Stimulated activated CD8-positive, alpha-beta memory T cell treated with anti-CD3 and anti-CD28 coated beads, Interleukin-7, amount 100 ng/mL, for 1 hour (primary cell): ENCODE measurements around the gene PIGC.
"Not testable (repeated sequence)": the region's sequence is repeated elsewhere in the genome, so short reads cannot be mapped to it uniquely, and the experiment has no call there.

Experiments
- DNase-seq, 2 donors: peaks; one replicate each; pipeline ENCODE4 v3.0.0-alpha.2; 2020; ENCODE audit warnings: low read depth in 2 of 2

The PIGC gene

DNA sequence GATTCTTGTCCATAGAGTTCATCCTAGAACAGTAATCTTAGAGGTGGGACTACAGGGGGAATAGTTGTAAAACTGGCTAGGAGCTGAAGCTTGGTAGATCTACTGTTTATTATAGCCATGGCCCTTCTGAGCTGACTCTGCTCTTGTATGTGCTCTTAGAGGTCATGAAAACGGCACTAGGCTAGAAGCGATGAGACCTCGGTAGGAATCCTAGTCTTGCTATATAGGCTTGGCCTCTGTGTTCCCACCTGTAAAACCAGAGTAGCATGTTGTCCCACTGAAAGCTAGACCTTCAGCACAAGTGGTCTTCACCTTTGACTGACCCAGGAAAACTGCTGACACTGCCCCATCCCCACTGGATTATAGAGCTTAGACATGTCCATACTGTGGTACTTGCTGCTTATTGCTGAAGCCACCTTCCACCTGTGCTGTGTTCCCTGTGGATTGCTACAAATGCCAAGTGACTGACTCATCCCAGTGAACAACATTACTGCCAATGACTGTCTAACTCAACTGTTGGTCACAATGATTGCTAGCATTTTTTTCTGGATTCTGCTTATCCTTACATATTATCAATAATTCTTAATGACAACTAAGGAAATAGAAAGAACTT is 23.0 kb upstream of the PIGC start:
- DNase-seq: no peak

DNA sequence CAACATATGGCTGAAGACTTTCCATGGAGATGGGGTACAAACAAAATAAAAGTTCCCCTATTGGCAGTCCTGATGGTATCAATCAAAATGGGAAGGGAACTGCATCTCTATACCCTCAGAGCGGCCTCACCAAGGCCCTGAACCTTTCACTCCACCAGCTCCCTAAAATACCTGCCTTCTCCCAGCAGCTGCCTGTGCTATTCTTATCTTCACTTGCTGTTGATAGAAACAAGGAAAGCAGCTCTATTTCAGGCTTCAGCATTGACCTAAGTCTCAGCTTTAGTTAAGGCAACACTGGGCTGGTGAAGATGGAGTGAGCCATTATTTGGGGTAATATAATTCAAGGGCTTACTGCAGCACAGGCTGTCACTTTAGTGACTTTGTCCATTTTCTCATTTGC is 21.7 kb upstream of the PIGC start:
- no peak for DNase-seq

DNA sequence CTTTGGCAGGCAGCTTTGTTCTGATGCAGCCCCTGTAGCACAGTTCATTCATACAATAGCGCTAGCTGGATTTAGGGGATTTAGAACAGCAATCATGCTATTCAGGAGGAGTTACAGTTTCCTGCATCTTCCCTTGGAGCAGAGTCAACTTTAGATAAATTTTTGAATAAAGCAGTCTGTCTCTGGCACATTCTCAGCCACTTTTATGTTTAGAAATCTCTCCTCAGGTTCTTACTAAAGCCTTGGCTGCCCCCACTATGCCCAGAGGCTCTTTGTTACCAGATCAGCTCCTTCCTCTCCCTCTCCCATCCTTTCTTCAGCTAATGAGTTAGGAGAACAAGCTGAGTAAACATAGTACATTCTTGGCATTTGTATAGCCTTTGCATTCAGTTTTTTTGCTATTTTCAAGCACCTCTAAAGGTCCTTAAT is 17.0 kb upstream of the PIGC start:
- no peak for DNase-seq

DNA sequence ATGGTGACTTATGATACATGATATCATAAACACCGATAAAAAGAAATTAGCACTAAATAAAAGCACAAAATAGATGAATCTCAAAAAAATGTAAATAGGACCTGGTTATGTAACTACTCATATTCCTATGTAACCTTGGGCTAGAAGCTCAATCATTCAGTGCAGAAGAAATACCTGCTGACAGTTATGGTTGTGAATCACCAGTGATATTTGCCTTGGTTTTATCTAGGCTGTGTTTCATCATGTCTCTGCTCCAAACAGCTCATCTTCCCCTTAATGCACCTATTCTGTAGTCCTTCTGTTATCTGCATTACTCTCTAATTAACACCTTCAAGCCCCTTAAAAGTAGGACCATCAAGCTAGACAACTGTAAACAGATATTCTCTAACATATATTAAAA is 16.3 kb upstream of the PIGC start:
- no peak for DNase-seq

DNA sequence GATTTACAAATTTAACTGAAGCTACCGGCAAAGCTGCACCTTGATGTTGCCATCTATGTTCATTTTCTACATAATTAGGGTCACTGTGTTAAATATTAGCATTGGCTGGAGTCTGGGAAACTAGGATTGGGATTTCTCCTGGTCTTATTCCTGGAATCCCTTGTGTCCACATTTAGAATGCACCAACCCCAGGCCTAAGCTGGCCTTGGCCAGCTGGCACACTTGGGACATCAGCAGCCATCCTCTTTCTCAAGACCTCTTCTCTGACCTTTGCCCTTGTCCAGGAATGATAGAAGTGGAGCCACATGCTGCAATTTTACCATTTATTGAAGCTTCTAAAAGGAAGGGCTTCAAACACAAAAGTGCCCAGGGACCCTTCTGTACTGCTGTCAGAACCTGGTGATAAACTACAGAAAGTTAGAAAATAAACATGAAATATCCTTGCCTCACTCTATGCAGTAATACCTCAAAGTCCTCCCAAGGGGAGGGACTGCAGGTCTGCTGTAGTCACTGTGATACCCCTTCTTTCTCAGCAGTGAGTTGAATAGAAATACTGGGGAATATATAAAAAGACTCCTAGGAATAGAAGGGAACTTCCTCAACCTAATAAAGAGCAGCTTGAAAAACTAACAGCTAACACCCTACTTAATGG is 13.7 kb upstream of the PIGC start:
- no peak for DNase-seq

DNA sequence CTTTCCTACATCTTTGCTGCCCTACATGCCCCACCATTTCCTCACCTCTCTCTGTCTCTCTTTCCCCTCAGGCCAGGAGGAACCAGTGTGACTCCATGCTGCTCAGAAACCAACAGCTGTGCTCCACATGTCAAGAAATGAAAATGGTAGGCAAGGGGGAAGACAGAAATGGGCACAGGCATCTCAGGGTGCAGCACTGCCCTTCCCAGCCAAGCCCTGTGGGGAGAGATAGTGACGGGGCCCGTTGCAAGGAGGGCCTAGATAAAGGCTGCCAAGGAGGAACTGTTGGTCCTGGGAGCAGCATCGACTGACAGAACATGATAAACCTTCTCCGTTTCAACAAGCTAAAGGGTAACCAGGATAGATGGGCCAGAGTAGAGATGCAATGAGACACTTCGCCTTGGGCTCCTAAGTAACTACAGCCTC is 12.5 kb upstream of the PIGC start:
- no peak for DNase-seq

DNA sequence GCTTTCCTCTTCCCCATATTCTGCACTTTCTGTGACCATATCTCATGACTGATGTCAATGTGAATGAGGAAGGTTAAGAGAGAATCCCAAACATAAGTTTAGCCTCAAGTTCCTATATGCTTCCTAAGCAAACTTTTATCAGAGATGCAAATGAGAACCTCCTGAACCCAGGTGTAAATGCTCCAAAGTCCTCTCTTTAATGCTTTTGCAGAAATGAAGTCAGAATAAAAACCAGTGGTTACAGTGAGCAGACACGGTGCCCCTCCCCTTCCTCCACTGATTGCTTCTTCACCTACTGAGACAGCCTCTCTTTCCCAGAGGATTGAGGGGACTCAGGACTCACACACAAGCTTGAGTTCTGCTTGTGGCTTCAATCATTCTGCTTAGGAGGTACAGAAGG is 11.6 kb upstream of the PIGC start:
- no peak for DNase-seq

DNA sequence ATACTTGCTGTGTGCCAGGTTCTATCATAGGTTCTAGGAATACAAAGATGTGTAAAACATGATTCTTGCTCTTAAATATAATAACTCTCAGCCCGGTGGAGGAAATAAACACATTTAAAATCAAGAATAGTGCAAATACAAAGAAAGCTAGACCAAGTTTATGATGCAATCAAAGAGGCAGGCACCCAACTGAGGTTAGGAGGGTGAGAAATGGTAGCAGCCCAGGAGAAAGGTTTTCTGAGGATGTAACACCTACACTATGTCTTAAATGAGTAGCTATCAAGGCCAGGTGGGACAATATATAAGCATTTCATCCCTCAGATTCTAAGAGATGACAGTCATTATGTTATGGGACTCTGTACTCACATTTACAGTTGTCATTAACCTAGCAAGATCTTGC is 9.7 kb upstream of the PIGC start:
- DNase-seq: no peak

DNA sequence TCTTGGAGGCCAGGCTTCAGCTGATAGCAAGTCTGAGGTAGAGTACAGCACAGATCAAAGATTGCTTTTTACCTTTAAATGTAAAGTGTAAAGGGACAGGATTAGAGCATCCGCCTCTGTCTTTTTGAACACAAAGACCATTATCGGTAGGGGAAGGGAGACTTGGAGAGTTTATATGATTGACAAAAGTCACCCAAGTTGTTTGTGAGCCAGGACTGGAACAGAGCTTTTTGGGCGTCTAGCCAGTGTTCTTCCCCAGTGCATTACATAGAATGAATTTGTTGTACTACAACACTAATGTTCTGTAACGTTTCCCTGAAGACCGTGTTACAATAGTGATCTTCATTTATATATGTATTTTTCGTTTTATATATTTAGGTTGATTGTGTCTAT is 9.3 kb upstream of the PIGC start:
- DNase-seq: no peak

DNA sequence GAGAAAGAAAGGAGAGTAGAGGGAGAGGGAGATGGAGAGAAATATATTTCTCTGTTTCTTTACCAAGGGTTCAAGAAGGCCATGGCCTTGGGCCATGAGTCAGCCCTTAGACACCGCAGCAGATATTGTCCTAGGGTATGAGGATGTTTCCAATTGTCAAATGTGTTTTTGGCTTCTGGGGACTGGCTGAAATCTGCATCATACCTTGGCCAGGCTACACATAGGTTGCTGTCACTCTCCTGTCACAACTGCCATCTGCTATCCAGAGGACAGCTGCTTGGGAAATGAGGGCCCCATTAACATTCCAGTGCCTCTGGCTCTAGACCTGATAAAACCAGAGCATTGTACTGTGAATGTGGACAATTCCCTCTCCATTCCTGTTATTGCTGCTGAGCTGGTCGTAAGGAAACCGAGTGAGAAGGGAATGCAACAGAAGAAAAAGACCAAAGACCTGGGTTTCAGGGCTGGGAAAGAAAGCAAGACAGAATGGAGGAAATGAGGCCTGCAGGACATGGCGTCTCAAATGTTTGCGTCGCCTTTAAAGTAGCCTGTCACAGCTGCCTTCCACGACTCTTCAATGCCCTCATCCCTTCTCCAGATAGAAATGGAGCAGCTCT is 8.8 kb upstream of the PIGC start:
- DNase-seq: no peak

DNA sequence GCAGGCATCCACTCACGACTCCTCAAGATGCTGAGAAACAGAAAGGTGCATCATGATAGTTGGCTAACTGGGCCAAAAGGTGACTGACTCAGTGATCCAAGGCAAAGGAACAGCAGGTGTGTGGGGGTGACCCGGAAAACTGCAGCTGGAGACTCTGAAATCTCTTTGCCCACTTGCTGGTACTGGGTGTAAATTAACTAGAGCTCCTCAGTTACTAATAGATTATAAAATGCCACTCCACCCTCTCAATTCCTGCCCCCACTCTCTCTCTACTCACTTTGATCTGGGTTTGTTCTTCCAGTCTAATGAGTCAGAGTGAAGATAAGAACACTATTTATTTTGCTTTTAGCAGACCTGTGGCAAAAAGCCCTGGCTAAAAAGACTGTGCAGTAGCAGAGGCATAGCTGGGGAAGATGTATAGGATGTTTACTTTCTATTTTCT is 7.2 kb upstream of the PIGC start:
- DNase-seq: no peak

DNA sequence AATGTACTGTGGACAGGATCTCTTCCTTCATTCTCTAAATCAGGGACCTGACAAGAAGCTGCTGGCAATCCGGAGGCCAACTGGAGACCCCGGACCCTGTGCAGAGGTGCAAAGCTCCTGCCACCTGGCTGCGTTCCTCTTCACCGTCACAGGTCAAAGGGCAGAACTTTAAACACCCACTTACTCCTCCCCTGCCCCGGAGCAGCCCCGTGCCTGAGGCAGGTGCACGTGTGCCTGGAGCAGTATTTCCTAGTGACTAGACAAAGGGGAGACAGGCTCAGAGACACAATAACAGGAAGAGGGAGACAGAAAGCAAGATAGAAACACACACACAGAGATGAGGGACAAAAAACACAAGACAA is 6.6 kb upstream of the PIGC start:
- no peak for DNase-seq

DNA sequence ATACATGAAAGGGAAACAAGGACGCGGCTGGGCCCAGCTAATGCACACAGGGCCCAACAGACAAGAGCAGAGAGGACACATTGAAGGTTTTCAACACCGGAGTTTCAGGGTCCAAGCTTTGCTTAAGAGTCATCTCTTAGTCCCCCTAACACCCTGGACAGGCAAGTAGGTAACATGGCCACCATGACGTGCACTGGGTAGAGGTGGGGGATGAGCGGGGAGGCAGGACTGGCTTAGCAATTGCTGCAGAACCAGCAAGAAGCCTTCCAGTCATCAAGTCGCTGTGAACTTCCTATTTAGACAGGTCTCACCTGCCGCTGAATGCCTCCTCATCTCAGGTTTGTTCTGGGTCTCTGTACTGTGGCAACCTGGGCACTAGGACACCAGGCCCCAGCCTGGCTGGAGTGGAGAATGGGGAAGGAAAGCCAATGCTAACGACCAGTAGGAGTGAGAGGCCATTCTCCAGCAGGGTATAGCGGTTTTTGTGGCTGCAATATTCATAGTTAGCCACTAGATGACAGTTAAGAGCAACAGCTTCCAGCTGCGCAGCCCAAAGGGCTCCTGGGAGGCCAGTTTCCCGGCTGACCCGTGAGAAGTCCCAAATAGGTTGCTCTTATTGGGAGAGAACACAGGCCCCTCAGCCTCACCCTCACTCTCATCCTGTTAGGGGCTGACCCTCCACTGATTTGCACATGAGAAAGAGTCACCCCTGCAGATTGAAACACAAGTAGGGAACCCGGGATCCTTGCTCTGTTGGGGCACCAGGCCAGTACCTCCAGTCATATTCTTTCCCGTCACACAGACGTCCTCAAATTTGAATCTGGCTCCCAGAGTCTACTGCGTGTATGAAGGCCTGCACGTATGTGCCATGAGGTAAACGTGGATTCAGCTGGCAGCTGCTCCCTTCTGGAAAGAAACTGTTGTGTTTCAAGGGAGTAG is 6.0 kb upstream of the PIGC start:
- DNase-seq: no peak

DNA sequence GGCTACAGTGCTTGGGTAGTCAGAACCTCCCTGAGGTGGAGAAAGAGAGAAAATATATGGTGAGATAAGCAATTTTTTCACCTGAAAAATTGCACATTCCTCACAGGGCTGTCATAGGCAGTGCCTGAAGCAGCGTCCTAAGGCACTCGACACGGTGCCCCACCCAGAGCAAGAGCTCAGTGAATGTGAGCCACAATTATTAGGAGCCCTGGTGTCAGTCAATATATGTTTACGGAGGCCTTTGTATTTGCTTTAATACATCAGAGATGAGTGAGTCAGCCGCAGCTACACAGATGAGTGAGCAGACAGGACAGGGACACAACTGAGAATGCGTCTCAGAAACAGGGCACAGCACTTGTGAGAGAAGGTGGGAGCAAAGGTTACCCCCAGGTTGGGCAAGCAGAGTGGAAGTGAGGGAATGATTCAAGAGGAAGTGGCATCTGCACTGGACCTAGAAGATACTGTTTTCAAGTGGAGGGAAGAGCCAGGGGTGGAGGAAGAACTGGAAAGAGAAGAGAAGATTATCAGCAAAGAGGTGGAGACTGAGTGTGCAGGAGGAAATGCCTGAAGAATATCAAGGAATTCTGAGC is 5.2 kb upstream of the PIGC start:
- no peak for DNase-seq

DNA sequence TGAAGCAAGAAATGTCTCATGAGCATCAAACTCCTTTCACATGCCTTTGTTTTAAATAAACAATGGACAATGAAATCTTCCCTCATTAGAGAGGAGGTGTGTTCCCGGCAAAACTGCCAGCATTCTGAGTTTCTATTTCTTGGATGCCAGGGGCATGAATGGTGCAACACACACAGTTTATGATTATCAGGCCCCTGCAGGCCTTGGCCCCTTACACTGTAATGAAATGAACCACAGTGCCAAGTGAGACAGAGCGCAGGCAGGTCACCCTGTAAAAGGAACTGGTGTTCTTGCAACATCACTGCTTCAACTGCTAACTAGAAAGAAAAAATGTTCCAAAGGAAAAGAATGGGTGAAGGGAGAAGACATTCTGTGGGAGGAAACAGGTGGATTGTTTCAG is 3.8 kb upstream of the PIGC start:
- no peak for DNase-seq

DNA sequence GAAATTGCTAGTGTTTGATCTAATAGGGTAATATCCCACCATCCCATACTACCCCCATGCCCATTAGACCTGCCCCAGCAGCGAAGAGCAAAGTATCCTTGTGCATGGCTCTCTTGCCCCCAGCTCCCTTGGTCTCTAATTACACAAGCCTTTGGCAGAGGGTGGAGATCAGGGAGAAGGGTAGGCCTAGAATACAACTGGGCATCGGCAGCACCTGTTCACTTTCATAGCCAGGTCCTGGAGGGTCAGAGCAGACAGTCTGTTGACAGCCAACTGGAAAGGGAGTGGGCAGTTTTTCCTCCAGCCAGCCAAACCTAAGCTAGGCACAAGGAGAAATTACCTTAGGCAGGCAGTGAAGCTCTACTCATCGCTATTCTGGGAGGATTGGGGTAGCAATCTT is 2.7 kb upstream of the PIGC start:
- no peak for DNase-seq

DNA sequence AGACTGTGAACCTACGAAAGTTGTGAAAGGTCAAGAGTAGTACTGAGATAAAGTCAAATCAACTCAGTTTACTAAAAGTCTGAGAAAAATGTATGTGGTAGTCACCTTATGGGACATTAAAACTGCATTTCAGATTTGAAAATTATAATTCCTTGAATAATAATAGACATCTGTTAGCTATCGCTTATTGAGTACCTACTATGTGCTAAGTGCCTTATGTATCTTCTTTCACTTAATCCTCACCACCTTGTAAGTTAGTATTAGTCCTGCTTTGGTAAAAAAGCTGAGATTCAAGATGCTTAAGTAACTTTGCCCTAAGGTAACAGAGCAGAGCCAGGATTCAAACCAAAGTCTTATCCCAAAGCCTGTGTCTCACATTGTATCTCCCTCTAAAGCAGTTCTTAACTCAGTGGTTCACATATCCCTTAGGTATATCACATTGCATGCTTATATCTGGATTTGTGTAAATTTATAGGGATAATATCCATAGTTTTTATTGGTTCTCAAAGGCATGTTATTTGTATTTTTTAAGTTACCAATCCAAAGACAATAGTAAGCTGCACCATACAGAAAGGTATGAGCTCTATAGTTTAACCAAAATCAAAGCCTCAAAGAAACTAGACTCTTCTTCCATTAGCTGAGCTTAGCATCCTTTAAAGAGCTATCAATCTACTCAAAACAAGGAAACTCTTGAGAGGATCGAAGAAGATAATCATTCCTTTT is 865 bp downstream of the PIGC start:
- DNase-seq: no peak

DNA sequence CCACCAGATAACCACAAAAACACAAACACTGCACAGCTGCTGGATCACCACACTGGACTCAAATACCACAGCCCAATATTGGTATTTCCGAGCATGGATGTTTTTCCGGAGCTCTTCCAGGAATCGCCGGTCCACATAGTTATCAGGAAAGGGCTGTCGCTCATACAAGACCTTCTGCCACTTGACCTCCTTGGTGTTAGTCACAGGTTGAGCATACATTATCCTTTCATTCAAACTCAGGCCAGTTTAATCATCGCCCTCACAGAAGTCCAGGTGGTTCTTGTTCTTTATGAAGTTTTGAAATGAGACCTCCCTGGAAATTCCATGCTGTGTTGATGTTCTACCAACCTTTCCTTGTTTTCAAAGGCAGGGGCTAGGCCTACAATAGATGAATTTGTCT is 1.5 kb downstream of the PIGC start:
- DNase-seq: no peak

DNA sequence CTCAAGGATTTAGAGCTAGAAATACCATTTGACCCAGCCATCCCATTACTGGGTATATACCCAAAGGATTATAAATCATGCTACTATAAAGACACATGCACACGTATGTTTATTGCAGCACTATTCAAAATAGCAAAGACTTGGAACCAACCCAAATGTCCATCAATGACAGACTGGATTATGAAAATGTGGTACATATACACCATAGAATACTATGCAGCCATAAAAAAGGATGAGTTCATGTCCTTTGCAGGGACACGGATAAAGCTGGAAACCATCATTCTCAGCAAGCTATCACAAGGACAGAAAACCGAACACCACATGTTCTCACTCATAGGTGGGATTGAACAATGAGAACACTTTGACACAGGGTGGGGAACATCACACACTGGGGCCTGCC is 6.7 kb downstream of the PIGC start:
- DNase-seq: not testable (repeated sequence)

DNA sequence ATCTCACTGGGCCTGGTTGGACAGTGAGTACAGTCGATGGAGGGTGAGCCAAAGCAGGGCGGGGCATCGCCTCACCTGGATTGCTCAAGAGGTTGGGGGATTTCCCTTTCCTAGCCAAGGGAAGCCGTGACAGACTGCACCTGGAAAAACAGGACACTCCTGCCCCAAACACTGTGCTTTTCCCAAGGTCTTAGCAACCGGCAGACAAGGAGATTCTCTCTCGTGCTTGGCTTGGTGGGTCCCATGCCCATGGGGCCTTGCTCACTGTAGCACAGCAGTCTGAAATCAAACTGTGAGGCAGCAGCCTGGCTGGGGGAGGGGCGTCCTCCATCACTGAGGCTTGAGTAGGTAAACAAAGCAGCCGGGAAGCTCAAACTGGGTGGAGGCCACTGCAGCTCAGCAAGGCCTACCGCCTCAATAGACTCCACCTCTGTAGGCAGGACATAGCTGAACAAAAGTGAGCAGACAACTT is 12.1 kb downstream of the PIGC start:
- no peak for DNase-seq

DNA sequence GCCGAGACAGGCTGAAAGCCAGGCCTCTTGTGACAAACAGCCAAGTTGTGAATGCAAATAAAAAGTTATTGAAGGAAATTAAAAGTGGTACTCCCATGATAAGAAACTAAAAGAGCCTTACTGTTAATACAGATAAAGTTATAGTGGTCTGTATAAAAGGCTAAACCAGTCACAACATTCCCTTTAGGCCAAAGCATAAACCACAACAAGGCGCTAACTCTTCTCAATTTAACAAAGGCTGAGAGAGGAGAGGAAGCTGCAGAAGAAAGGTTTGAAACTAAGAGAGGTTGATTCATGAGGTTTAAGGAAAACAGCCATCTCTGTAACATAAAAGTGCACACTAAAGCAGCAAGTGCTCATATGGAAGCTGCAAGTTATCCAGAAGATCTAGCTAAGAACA is 12.7 kb downstream of the PIGC start:
- DNase-seq: no peak
